PFSK-1 (cell line): ENCODE results near the gene ADGRG3.

Source experiments
- POLR2AphosphoS5 ChIP-seq: IDR thresholded peaks from 2 replicates; pipeline ENCODE4 v1.6.1; 2012; ENCODE audit warnings: low read depth, mild to moderate bottlenecking, control low read depth, low read length, moderate library complexity
- TAF1 ChIP-seq: IDR thresholded peaks from 2 replicates; pipeline ENCODE4 v1.6.1; 2012; ENCODE audit warnings: low read length, control low read depth, borderline replicate concordance; ENCODE audit not compliant: insufficient read depth
- TF ChIP-seq, protein P1 (sequence below), 2 experiments: IDR thresholded peaks; 2 replicates each; pipeline versions ENCODE4 v1.6.1 to v1.8.0; 2011 to 2012; ENCODE audit warnings: low read depth in 2 of 2, low read length in 2 of 2, control low read depth in 1 of 2, inconsistent platforms in 1 of 2, mild to moderate bottlenecking in 1 of 2, moderate library complexity in 1 of 2; ENCODE audit not compliant: insufficient read depth in 1 of 2

- TF ChIP-seq POLR2AphosphoS5 (no peak), TAF1 (no peak)
- TF ChIP-seq, protein P1, sequence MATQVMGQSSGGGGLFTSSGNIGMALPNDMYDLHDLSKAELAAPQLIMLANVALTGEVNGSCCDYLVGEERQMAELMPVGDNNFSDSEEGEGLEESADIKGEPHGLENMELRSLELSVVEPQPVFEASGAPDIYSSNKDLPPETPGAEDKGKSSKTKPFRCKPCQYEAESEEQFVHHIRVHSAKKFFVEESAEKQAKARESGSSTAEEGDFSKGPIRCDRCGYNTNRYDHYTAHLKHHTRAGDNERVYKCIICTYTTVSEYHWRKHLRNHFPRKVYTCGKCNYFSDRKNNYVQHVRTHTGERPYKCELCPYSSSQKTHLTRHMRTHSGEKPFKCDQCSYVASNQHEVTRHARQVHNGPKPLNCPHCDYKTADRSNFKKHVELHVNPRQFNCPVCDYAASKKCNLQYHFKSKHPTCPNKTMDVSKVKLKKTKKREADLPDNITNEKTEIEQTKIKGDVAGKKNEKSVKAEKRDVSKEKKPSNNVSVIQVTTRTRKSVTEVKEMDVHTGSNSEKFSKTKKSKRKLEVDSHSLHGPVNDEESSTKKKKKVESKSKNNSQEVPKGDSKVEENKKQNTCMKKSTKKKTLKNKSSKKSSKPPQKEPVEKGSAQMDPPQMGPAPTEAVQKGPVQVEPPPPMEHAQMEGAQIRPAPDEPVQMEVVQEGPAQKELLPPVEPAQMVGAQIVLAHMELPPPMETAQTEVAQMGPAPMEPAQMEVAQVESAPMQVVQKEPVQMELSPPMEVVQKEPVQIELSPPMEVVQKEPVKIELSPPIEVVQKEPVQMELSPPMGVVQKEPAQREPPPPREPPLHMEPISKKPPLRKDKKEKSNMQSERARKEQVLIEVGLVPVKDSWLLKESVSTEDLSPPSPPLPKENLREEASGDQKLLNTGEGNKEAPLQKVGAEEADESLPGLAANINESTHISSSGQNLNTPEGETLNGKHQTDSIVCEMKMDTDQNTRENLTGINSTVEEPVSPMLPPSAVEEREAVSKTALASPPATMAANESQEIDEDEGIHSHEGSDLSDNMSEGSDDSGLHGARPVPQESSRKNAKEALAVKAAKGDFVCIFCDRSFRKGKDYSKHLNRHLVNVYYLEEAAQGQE (IDR thresholded peaks at IDR 0.05; ENCODE audit: insufficient read depth in 1 of 2, low read depth in 2 of 2, low read length in 2 of 2) = no peak
These were observed 23.6 kb upstream of the ADGRG3 start for GRCh38 chr16:57644383-57645014.
